Heart right ventricle (tissue), 16 donors: ENCODE data around the gene EPN1. TPM values are rescaled to one million over a fixed set of nuclear protein-coding genes. Genes with fewer than 3 reads are reported as not detected.

Source experiments
- ATAC-seq, 8 donors: fragments of 200-7000 bp; cut with Tn5 transposase; one replicate each; pipeline ENCODE4 v1.9.1; 2020; ENCODE audit warnings: mild to moderate bottlenecking in 8 of 8, moderate library complexity in 8 of 8, moderate number of reproducible peaks in 1 of 8
- DNase-seq, 2 donors: peaks; one replicate each; pipeline ENCODE4 v3.0.0-alpha.2; 2020
- H3K27ac ChIP-seq, 10 donors: fragments of 200-600 bp; sonication (generic) in 2 of 10; one replicate each; pipeline versions ENCODE4 v1.5.0 to v1.8.0; 2020 to 2022; ENCODE audit warnings: mild to moderate bottlenecking in 3 of 10
- H3K27me3 ChIP-seq, 7 donors: fragments of 200-600 bp; one replicate each; pipeline ENCODE4 v1.8.0; 2021 to 2022; ENCODE audit warnings: mild to moderate bottlenecking in 2 of 7
- H3K36me3 ChIP-seq, 9 donors: fragments of 200-600 bp; sonication (generic) in 1 of 9; one replicate each; pipeline versions ENCODE4 v1.5.0 to v1.8.0; 2020 to 2022; ENCODE audit warnings: mild to moderate bottlenecking in 2 of 9
- H3K4me1 ChIP-seq, 9 donors: fragments of 200-600 bp; sonication (generic) in 1 of 9; one replicate each; pipeline versions ENCODE4 v1.5.0 to v1.8.0; 2020 to 2022; ENCODE audit warnings: mild to moderate bottlenecking in 4 of 9
- H3K4me3 ChIP-seq, 10 donors: fragments of 200-600 bp; sonication (generic) in 2 of 10; one replicate each; pipeline versions ENCODE4 v1.5.0 to v1.8.0; 2020 to 2022; ENCODE audit warnings: mild to moderate bottlenecking in 7 of 10, moderate library complexity in 2 of 10
- H3K9me3 ChIP-seq, 11 donors: fragments of 200-600 bp in 10 of 11; sonication (generic) in 2 of 11; one replicate each; pipeline versions ENCODE4 v1.5.0 to v1.8.0; 2013 to 2022; ENCODE audit warnings: mild to moderate bottlenecking in 2 of 11, control low read depth in 1 of 11, moderate library complexity in 1 of 11
- CTCF ChIP-seq, 9 donors: fragments of 200-600 bp; sonication (generic) in 2 of 9; IDR thresholded peaks; one replicate each; pipeline versions ENCODE4 v1.5.0 to v1.8.0; 2021 to 2022; ENCODE audit warnings: antibody characterized with exemption in 9 of 9, mild to moderate bottlenecking in 5 of 9, moderate library complexity in 1 of 9
- WGBS, 2 donors: extraction: QIAGEN DNeasy Blood & Tissue Kit; methylation state at CpG; one replicate each; pipeline ENCODE4 v1.1.7; 2013; ENCODE audit warnings: inconsistent platforms in 1 of 2; 5-methylcytosine and 5-hydroxymethylcytosine counted together
- intact Hi-C, 10 donors: fragments of 100-400 bp; cut with DNase I; formaldehyde crosslinking; loops; one replicate each; pipeline versions ENCODE4 v1.11.1 to v1.14.2; 2022
- long read RNA-seq, 3 donors: library from polyadenylated mRNA; unstranded; transcript quantifications; one replicate each; pipeline ENCODE4 v2.0.0, GENCODE V29; 2020 to 2021
- polyA plus RNA-seq, 2 donors: library from polyadenylated mRNA; stranded (reverse); fragments of 200-250 nt; gene quantifications; one replicate each; pipeline ENCODE4 v1.2.3, GENCODE V29; 2013
- total RNA-seq, 10 donors: library from RNA; stranded (reverse); fragmentation: NEBNext Ultra II Directional in 3 of 10; extraction: Animal tissue kit (Norgen Biotek cat#: 25700) in 3 of 10; gene quantifications; one replicate each; pipeline versions ENCODE4 v1.2.1 to v1.2.4, GENCODE V29; 2021 to 2023
- donor health status: Arrhythmogenic right ventricular cardiomyopathy.
- donor health status: ischemic (EF 13 %, LVEDD 7.1; RV severe dilation, severe dysfunction).
- donor health status: healthy with polysubstance abuse.
- donor health status: DM: no; HTN: yes; CAD: no.
- donor health status: DM: no; HTN: no; CAD: no.
- donor health status: ischemic (EF 25% LVEDD 6.9; RV normal size, moderate dysfunction).
- donor health status: ischemic (EF 25% LVEDD 5.7; RV mildly dilated, moderate dysfunction).
- donor health status: healthy.
- donor health status: DM: yes; HTN: yes; CAD: no.
- donor health status: Ischemic cardiomyopathy.
- donor health status: ischemic (EF 35%, LVEDD 5.7; RV mildly dilated, moderate dysfunction).
- donor health status: nonischemic (EF 11% LVEDD 7.7; RV severe dilation, severe dysfunction).
- donor health status: DM: yes; HTN: yes; CAD: no.
- donor health status: PGD.
- donor health status: ischemic (EF 29% LVEDD 5.4; RV normal size, mild dysfunction).
- donor health status: nonischemic (EF 23%, LVEDD 6.1; RV moderate dilation, normal function).

The EPN1 gene
- 100 to 1,000 TPM; 127 to 305 (median 140) TPM for total RNA-seq
- 100 to 1,000 TPM; 134 to 140 TPM for polyA plus RNA-seq
- long read RNA-seq, donor 1, full-length matches to known transcripts, result 41 of 151 reads
- long read RNA-seq, donor 1, partial matches to known transcripts, result 62 of 151 reads
- long read RNA-seq, donor 1, other reads (novel, unspliced or antisense), result 48 of 151 reads
- long read RNA-seq, donor 2, full-length matches to known transcripts, result 45 of 152 reads
- long read RNA-seq, donor 2, partial matches to known transcripts, result 78 of 152 reads
- long read RNA-seq, donor 2, other reads (novel, unspliced or antisense), result 29 of 152 reads
- long read RNA-seq, donor 3, full-length matches to known transcripts, result 15 of 36 reads
- long read RNA-seq, donor 3, partial matches to known transcripts, result 8 of 36 reads
- long read RNA-seq, donor 3, other reads (novel, unspliced or antisense), result 13 of 36 reads

- H3K27ac ChIP-seq, result peak within 1 kb of the TSS; percentile 88 to 97 (median 95)
- 0 to 1% methylated on average over 73 to 99 of the region's 101 CpGs for WGBS, 2 donors
- H3K4me3 ChIP-seq, result peak within 1 kb of the TSS; percentile 39 to 97 (median 79)
- peaks cover 0 to 69% (median 17%) of the 10 kb centered on the region in 9 donors for H3K36me3 ChIP-seq
- no peaks in the 10 kb centered on the region for H3K9me3 ChIP-seq
- DNase-seq, result peak; percentile 97 to 98
- no peak for TF ChIP-seq CTCF (IDR thresholded peaks at IDR 0.05)
- peaks cover 13 to 64% (median 52%) of the 10 kb centered on the region in 9 donors for H3K4me1 ChIP-seq
- intact Hi-C loops, result loop anchor here in 3 of 10 donors (1.0 kb wide), 2 partner anchors 20 to 21 kb away; partner anchors contain the start of gene U2AF2 (in 1 of the 3)
- no peaks in the 10 kb centered on the region for H3K27me3 ChIP-seq
- ATAC-seq, result peak; percentile 88 to 95 (median 93)
Measured at GRCh38 chr19:55674841-55675660, at the start of gene EPN1. Gene EPN1, plus strand, starts transcription at chr19:55675226. Its CDS starts 3,402 bp downstream, at chr19:55678628.

DNA sequence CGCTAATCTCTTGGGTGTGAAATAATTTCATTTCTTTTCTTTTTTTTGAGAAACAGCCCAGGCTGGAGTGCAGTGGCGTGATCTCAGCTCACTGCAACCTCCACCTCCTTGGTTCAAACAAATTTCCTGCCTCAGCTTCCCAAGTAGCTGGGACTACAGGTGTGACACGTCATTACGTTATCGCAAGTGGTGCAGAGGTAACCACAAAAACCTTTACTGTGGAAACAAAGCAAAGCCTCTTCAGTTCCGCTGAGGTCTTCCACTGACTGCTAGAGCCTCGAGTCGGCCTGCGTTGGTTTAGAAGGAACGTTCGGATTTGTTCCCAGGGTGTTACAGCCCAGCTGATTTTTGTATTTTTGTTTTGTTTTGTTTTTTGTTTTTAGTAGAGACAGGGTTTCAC is 48.7 kb upstream of the EPN1 start:
- Histone ChIP-seq H3K27ac (no peak overlapping the region), H3K9me3 (no peaks in the 10 kb centered on the region), H3K36me3 (peaks cover 0 to 15% (median 7%) of the 10 kb centered on the region in 9 donors), H3K4me3 (no peak overlapping the region), H3K27me3 (no peaks in the 10 kb centered on the region), H3K4me1 (peaks cover 5 to 24% (median 15%) of the 10 kb centered on the region in 9 donors)
- no peak for TF ChIP-seq CTCF (IDR thresholded peaks at IDR 0.05)
- intact Hi-C loops, result loop anchor here in 3 of 10 donors (5.0 kb wide), 2 partner anchors 109 to 114 kb away; no protein-coding TSS in a partner anchor
- WGBS, 2 donors, result 89 to 94% methylated on average over 11 of the region's 11 CpGs
- DNase-seq, result no peak
- ATAC-seq, result no peak

DNA sequence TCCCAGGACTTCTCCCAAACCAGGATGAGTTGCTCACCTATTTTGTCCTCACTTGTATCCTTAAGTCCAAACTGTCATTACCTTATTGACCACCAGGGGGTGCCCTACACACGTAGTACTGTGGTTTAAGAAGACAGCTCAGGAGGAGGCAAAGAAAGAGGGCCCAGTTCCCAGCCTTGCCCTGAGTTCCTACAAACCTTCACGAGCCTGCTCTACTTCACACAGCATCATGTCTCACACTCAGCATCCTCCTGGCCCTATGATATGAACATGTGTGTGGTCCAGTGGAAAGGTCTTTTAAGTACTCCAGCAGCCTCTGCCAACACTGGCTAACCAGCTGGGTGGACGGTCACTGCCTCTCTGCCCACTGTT is 42.6 kb upstream of the EPN1 start:
- TF ChIP-seq CTCF (IDR thresholded peaks at IDR 0.05), result peak; percentile 82 to 94 (median 86)
- ATAC-seq (peak; percentile 27 to 73 (median 49)), DNase-seq (peak in 1 of 2 donors; percentile 92)
- Histone ChIP-seq H3K9me3 (no peaks in the 10 kb centered on the region), H3K27ac (peak overlapping the region in 1 of 10 donors; percentile 31), H3K36me3 (no peaks in the 10 kb centered on the region), H3K4me3 (no peak overlapping the region), H3K27me3 (no peaks in the 10 kb centered on the region), H3K4me1 (peaks cover 7 to 37% (median 26%) of the 10 kb centered on the region in 9 donors)
- WGBS, 2 donors, result 24 to 28% methylated on average over 3 of the region's 3 CpGs
- intact Hi-C loops, result loop anchor here in 4 of 10 donors (2.0 to 10.0 kb wide), 5 partner anchors 115 to 488 kb away; partner anchors contain the start of gene TNNT1 (in 1 of the 4)

DNA sequence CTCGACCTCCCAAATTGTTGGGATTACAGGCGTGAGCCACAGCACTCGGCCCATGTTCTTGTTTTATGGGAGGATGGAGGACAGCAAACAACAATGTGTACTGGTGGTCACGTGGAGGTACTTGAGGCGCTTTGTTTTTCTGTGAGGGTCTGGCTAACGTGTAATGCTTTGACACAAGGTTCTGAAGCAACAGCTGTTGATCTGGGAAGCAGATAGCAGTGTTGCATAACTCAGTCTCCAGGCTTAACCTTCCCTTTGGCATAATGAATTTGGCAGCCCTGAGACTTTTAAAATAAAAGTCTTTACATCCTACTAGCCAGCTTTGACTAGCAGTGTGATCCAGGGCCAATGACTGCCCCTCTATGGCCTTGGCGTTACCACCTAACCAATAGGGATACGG is 41.2 kb upstream of the EPN1 start:
- H3K9me3 ChIP-seq, result no peaks in the 10 kb centered on the region
- WGBS, 2 donors, result 74 to 78% methylated on average over 8 of the region's 8 CpGs
- DNase-seq, result no peak
- no peak for TF ChIP-seq CTCF (IDR thresholded peaks at IDR 0.05)
- no peak for ATAC-seq
- intact Hi-C loops, result loop anchor here in 4 of 10 donors (2.0 to 10.0 kb wide), 5 partner anchors 117 to 489 kb away; partner anchors contain the start of gene TNNT1 (in 1 of the 4)
- H3K27ac ChIP-seq, result peak overlapping the region in 2 of 10 donors; percentile 97 to 99
- peaks cover 7 to 49% (median 33%) of the 10 kb centered on the region in 9 donors for H3K4me1 ChIP-seq
- no peaks in the 10 kb centered on the region for H3K27me3 ChIP-seq
- peak overlapping the region in 1 of 10 donors; percentile 96 for H3K4me3 ChIP-seq
- H3K36me3 ChIP-seq, result peaks cover 0 to 8% (median 0%) of the 10 kb centered on the region in 9 donors
